ENCODE results near the gene RIPOR3. TPM values are rescaled to one million over a fixed set of nuclear protein-coding genes. Genes with fewer than 3 reads are reported as not detected.

RIPOR3 gene
- total RNA-seq, 2 donors from 2014 or later, result not detected

- no peak overlapping the region for H3K4me3 Mint-ChIP-seq
- peaks cover 6 to 7% of the 10 kb centered on the region in 2 donors for H3K27me3 Mint-ChIP-seq
- no peaks in the 10 kb centered on the region for H3K9me3 Mint-ChIP-seq
- DNase-seq (ENCODE audit: low spot score), result no peak
- H3K36me3 Mint-ChIP-seq, result no peaks in the 10 kb centered on the region
- H3K4me1 Mint-ChIP-seq (ENCODE audit: low read depth in 2 of 2), result peaks cover 3 to 6% of the 10 kb centered on the region in 2 donors
- ATAC-seq, result no peak
- no peak overlapping the region for H3K27ac Mint-ChIP-seq
Observed at GRCh38 chr20:50636601-50637540, 54.5 kb downstream of the RIPOR3 start.

GRCh38 chr20:50635676-50636600, 55.4 kb downstream of the RIPOR3 start:
- no peak for DNase-seq (ENCODE audit: low spot score)
- Mint-ChIP-seq H3K36me3 (no peaks in the 10 kb centered on the region), H3K27me3 (peaks cover 6 to 7% of the 10 kb centered on the region in 2 donors), H3K9me3 (no peaks in the 10 kb centered on the region), H3K27ac (no peak overlapping the region), H3K4me1 (ENCODE audit: low read depth in 2 of 2) (peaks cover 3 to 6% of the 10 kb centered on the region in 2 donors), H3K4me3 (no peak overlapping the region)
- peak; percentile 67 to 68 for ATAC-seq

GRCh38 chr20:50635014-50635557, 56.3 kb downstream of the RIPOR3 start:
- Mint-ChIP-seq H3K4me3 (no peak overlapping the region), H3K4me1 (ENCODE audit: low read depth in 2 of 2) (peaks cover 3 to 6% of the 10 kb centered on the region in 2 donors), H3K9me3 (no peaks in the 10 kb centered on the region), H3K27ac (no peak overlapping the region), H3K27me3 (peaks cover 6 to 7% of the 10 kb centered on the region in 2 donors), H3K36me3 (no peaks in the 10 kb centered on the region)
- DNase-seq (ENCODE audit: low spot score) (no peak), ATAC-seq (no peak)

GRCh38 chr20:50634191-50634590, 57.2 kb downstream of the RIPOR3 start:
- no peak for ATAC-seq
- Mint-ChIP-seq H3K9me3 (no peaks in the 10 kb centered on the region), H3K27me3 (peaks cover 6 to 7% of the 10 kb centered on the region in 2 donors), H3K36me3 (no peaks in the 10 kb centered on the region), H3K4me3 (no peak overlapping the region), H3K4me1 (ENCODE audit: low read depth in 2 of 2) (peaks cover 3 to 6% of the 10 kb centered on the region in 2 donors), H3K27ac (no peak overlapping the region)
- DNase-seq (ENCODE audit: low spot score), result no peak

- H3K9me3 Mint-ChIP-seq, result no peaks in the 10 kb centered on the region
- no peak for DNase-seq (ENCODE audit: low spot score)
- H3K4me1 Mint-ChIP-seq (ENCODE audit: low read depth in 2 of 2), result peaks cover 3 to 6% of the 10 kb centered on the region in 2 donors
- H3K36me3 Mint-ChIP-seq, result no peaks in the 10 kb centered on the region
- peaks cover 6 to 7% of the 10 kb centered on the region in 2 donors for H3K27me3 Mint-ChIP-seq
- no peak overlapping the region for H3K4me3 Mint-ChIP-seq
- no peak for ATAC-seq
- no peak overlapping the region for H3K27ac Mint-ChIP-seq
Observed at GRCh38 chr20:50633361-50633760, 58.0 kb downstream of the RIPOR3 start.

- Mint-ChIP-seq H3K4me3 (no peak overlapping the region), H3K4me1 (ENCODE audit: low read depth in 2 of 2) (peaks cover 3 to 6% of the 10 kb centered on the region in 2 donors), H3K27me3 (peaks cover 6 to 7% of the 10 kb centered on the region in 2 donors), H3K9me3 (no peaks in the 10 kb centered on the region), H3K27ac (no peak overlapping the region), H3K36me3 (no peaks in the 10 kb centered on the region)
- ATAC-seq (no peak), DNase-seq (ENCODE audit: low spot score) (no peak)
Observed at GRCh38 chr20:50632701-50633100, 58.6 kb downstream of the RIPOR3 start.

- Mint-ChIP-seq H3K4me3 (no peak overlapping the region), H3K27ac (no peak overlapping the region), H3K9me3 (no peaks in the 10 kb centered on the region), H3K4me1 (ENCODE audit: low read depth in 2 of 2) (peaks cover 3 to 6% of the 10 kb centered on the region in 2 donors), H3K36me3 (no peaks in the 10 kb centered on the region), H3K27me3 (peaks cover 5 to 7% of the 10 kb centered on the region in 2 donors)
- ATAC-seq, result no peak
- DNase-seq (ENCODE audit: low spot score), result no peak
Observed at GRCh38 chr20:50632236-50632635, 59.1 kb downstream of the RIPOR3 start.

- H3K9me3 Mint-ChIP-seq, result no peaks in the 10 kb centered on the region
- DNase-seq (ENCODE audit: low spot score), result no peak
- no peak for ATAC-seq
- H3K27ac Mint-ChIP-seq, result no peak overlapping the region
- H3K27me3 Mint-ChIP-seq, result peaks cover 4 to 7% of the 10 kb centered on the region in 2 donors
- H3K4me1 Mint-ChIP-seq (ENCODE audit: low read depth in 2 of 2), result peaks cover 3 to 4% of the 10 kb centered on the region in 2 donors
- no peak overlapping the region for H3K4me3 Mint-ChIP-seq
- no peaks in the 10 kb centered on the region for H3K36me3 Mint-ChIP-seq
Observed at GRCh38 chr20:50630578-50631263, 60.6 kb downstream of the RIPOR3 start.

GRCh38 chr20:50629670-50630045, 61.7 kb downstream of the RIPOR3 start:
- Mint-ChIP-seq H3K9me3 (no peaks in the 10 kb centered on the region), H3K36me3 (no peaks in the 10 kb centered on the region), H3K4me3 (no peak overlapping the region), H3K4me1 (ENCODE audit: low read depth in 2 of 2) (no peaks in the 10 kb centered on the region), H3K27ac (no peak overlapping the region), H3K27me3 (no peaks in the 10 kb centered on the region)
- DNase-seq (ENCODE audit: low spot score), result no peak
- no peak for ATAC-seq

GRCh38 chr20:50628853-50629669, 62.3 kb downstream of the RIPOR3 start:
- H3K9me3 Mint-ChIP-seq, result no peaks in the 10 kb centered on the region

GRCh38 chr20:50628332-50628731, 63.0 kb downstream of the RIPOR3 start:
- H3K27me3 Mint-ChIP-seq, result no peaks in the 10 kb centered on the region
- no peaks in the 10 kb centered on the region for H3K36me3 Mint-ChIP-seq
- H3K27ac Mint-ChIP-seq, result no peak overlapping the region
- no peak overlapping the region for H3K4me3 Mint-ChIP-seq
- ATAC-seq (no peak), DNase-seq (ENCODE audit: low spot score) (no peak)
- no peaks in the 10 kb centered on the region for H3K4me1 Mint-ChIP-seq (ENCODE audit: low read depth in 2 of 2)
- H3K9me3 Mint-ChIP-seq, result no peaks in the 10 kb centered on the region

More at GRCh38 chr20:50628853-50629669, 62.3 kb downstream of the RIPOR3 start:
- Mint-ChIP-seq H3K27ac (no peak overlapping the region), H3K4me3 (no peak overlapping the region), H3K27me3 (no peaks in the 10 kb centered on the region), H3K4me1 (ENCODE audit: low read depth in 2 of 2) (no peaks in the 10 kb centered on the region), H3K36me3 (no peaks in the 10 kb centered on the region)
- no peak for ATAC-seq
- no peak for DNase-seq (ENCODE audit: low spot score)

- no peak overlapping the region for H3K27ac Mint-ChIP-seq
- H3K9me3 Mint-ChIP-seq, result no peaks in the 10 kb centered on the region
- H3K4me1 Mint-ChIP-seq (ENCODE audit: low read depth in 2 of 2), result no peaks in the 10 kb centered on the region
- H3K36me3 Mint-ChIP-seq, result no peaks in the 10 kb centered on the region
- no peak overlapping the region for H3K4me3 Mint-ChIP-seq
- no peak for DNase-seq (ENCODE audit: low spot score)
- no peak for ATAC-seq
- no peaks in the 10 kb centered on the region for H3K27me3 Mint-ChIP-seq
Observed at GRCh38 chr20:50627747-50628146, 63.6 kb downstream of the RIPOR3 start.

Measured in natural killer cell treated with Interleukin-12 subunit alpha and Interleukin-12 subunit beta and Interleukin-15 and Interleukin-18, amount 100 ng/mL, for 72 hours (primary cell).